ENCODE measurements around the gene A3GALT2.

The A3GALT2 gene

DNA sequence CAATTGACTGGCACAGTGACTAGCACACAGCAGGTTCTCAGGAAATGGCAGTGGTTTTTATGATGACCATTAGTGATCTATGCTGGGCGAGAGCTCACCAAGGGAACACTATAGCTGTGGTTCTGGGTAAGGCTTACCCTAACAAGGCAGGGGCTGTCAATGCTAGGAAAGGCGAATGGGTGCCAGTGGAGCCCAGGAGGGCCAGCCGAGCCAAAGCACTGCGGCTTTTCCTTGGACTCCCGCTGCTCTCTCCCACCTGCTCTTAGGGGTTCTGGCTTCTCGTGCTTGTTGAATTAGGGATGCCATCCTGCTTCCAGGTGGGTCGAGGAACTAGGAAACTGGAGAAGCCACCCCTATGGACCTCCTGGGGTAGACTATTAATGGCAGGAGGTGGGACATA lies 10.0 kb upstream of the A3GALT2 start:
- no peak for DNase-seq

DNA sequence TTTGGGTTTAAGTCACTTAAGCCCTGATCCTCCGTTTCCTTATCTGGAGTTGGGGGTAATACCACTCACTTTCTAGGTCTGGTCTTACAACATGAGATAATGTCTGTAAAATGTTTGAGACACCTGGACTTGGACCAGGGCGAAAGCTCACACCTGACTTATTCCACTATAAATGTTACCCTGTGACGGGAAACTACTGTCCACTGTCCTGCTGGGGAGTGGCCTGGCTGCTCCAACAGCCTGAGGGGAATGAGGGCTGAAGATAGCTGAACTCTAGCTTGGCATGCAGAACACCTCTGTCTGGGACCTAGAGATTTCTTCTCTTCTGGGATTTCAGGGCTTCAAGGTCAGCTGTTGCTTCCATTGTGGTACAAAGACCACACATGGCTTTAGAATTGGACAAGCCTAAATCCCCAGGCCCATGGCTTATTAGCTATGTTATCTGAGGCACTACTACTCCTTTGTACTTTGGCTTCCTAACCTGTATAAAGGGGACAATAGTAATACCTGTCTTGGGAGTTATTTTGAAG lies 9.5 kb upstream of the A3GALT2 start:
- no peak for DNase-seq

DNA sequence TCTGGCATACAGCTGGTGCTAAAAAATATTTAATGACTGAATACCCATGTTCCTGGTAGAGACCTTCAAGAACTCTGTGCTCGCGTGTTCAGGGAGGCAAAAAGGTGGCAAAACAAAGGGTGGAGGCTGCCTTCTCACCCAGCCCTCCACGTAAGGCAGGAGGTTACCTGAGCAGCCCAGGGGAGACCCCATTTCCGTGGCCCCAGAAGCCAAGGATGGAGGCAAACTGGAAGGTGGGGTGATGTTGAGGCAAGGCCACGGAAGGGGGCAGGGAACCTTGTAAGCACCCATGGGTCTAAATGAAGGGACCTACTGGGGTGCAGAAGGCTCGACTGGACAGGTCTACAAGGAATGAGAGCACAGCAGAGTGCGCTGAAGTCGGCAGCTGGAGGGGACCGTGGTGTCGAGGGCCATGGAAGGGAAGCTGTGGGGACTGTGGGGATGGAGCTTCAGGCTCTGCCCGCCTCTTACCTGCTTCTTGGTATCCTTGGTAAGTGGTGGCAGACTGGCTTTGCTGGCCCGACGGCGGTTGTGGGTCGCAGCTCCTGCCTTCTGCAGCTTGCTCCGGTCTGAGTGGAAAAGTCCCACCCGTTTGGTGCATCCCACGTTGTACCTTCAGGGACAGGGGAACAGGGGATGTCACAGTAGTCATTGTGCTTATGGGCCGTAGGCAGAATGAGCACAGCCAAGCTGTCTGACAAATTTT lies 8.9 kb upstream of the A3GALT2 start:
- DNase-seq, result no peak

DNA sequence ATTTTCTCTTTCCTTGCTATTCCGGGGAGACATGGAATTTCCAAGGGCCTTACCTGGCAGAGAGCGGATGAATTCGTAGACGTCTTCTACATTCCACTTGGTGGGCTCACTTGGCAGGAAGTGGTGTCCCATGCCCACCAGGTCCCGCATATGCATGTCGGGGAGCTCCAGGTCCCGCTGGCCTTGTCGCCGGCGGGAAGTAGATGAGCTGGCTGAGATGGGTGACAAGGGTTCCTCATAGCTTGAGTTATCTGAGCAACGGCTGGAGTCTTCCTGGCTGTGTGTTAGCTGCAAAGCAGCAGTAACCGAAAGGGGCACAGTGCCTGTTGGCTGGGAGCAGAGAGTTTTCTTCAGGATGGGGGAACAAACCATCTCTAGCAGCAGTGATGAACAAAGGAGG lies 7.9 kb upstream of the A3GALT2 start:
- DNase-seq, result no peak

DNA sequence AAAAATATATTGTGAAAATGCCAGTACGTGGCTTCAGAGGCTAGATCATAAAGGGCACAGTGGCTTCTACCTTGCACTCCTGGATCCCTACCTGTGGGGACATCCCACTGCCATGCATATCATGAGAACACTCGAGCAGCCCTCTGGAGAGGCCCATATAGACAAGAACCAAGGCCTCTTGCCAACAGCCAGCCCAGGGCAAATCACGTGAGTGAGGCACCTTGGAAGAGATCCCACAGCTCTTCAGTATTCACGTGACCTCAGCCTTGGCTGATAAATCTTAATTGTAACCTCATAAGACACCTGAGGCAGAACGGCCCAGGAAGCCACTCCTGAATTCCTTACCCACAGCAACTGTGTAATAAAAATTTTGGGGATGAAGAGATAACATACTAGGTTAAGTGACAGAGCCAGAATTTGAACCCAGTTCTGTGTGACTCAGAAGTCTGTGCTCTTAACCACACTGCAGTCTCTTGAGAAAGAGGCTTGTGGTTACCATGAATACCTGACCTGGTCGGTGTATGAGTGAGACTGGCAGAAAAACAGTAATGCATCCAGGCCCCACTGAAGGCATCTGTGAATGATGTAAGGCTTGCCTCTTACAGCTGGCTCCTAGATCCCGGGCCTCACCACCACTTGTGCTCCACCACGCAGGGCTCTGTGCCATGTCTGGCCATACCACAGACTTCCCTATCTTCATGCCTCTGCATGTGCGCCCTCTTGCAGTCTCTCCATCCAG lies 6.9 kb upstream of the A3GALT2 start:
- peak; percentile 44 for DNase-seq

DNA sequence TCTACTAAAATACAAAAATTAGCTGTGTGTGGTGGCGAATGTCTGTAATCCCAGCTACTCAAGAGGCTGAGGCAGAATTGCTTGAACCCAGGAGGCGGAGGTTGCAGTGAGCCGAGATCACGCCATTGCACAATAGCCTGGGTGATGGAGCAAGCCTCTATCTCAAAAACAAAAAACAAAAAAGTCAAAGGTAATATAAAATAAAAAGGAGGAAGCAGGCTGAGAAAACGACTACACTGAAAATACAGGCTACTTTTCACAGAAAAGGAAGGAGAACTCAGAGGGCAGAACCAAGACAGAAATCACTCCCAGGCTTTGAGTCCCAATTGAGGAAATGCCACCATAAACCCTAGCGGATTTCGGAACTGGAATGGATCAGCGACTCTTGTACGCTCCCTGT lies 5.9 kb upstream of the A3GALT2 start:
- no peak for DNase-seq

DNA sequence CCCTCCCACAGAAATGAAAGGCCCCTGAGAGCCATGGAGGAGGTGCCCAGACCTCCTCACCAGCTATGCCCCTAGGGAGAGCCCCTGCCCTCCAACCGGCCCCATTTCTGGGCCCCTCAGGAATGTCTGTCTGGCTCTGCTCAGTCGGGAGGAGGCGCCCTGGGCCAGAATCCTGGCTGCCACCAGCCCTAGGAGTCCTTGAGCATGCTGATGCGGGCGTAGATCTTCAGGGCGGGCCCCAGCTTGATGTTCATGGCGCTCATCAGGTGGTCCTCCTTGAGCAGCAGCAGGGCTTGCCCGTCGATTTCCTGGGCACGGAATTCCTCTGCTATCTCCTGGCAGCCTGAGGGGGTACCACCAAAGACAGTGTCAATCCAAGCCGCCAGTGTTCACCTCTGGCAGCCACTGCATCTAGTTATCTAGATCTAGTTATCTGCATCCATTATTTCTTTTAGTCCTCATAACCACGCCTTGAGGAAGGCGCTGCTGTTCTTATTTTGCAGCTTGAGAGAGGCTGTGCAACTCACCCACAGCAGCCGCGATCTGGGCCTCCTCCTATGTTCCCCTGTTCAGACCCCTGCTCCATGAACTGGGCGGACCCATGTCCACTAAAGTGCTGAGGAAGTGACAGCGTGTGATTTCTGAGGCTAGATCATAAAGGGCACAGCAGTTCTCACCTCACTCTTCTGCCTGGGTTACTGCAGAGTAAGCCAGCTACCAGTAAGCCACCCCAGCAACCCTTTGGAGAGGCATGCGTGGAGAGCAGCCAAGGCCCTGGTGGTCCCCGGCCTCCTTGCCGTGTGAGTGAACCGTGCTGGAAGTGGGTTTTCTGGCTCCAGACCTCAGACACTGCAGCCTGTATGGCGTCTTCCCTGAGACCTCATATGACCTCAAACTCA lies 4.0 kb upstream of the A3GALT2 start:
- no peak for DNase-seq

DNA sequence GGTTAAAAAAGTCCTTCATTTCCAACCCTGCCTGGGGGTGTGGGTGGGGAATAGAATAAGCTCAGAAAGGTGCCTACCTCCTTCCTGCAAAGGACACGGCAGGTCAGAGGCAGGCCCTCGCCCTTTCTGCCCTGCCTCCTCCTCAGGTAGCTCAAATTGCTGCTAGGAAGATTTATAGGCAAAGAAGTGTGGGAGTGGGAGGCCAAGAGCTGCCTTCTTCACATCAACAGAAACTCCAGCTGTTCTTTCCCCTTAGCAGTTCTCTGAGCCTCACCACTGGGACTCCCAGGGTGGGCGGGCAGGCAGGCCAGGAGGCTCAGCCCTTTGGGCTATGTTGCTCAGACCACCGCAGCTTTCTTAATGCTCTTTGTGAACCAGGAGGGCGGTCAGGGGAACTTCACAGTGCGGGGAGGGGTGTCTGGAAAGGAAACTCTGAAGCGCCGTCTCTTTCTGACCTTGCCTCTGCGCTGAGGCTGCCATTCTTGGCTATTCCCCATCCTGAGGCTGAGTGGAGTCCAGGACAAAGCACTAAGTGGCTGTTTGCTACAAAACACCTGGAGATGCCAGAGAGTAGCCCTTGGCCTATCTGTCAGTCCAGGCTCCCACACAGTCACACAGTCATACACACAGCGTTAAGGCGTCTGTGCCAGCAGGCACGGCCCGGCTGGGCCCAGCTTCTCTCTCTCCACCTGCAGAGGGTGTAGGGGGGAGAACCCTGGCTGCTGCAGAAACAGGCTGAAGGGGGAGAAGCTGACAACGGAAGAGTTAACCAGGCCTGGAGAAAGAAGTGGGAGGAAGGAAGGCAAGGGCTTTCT lies 3.0 kb upstream of the A3GALT2 start:
- DNase-seq, result no peak

DNA sequence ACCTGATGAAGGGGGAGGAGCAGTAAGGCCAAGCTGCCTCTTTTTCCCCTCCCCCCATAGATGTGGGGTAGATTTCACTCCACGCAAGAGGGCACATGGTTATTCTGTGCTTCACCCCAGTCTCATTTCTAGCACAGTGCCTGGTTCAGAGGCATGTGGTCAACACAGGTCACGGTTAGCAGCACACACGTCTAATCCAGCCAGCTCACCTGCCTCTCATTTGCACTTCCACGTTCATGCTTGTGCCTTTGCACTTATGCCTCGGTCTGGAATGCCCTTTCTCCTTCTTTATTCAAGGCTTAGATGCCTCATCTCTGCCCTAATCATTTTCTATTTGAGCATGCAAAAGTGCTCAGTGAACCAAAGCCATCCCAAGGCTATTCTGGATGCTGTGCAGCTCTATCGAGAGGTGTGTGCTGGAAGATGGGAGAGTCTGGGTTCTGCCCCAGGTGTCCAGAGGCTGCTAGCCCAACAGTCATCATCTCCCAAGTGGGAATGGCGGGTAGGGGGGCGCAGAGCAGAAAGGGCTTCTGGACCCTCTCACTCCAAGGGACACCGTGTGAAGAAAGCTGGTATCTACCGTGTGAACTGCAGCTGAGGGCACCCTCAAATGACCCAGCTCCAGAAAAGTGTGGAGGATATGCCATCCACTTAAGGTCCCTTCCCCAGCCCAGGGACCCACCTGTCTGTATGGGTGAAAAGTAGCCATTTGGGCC lies 2.1 kb upstream of the A3GALT2 start:
- DNase-seq, result no peak

DNA sequence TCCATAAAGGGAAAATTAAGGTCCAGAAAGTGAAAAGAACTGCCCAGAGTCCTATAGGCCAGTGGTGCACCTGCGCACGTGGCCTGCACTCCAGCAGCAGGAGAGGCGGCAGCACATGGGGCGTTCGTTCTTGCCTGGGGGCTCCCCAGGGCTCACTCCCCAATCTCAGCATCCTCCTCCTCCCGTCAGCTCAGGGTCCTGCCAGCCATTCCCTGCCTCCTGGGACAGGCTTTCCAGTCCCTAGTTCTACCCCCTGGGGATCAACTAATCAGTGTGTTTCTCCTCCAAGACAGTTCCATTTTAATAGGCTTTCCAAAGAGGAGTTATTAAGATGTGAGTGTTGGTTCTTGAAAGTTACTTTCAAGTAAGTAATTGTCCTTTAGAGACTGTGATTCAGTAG lies 1.2 kb upstream of the A3GALT2 start:
- DNase-seq, result no peak

DNA sequence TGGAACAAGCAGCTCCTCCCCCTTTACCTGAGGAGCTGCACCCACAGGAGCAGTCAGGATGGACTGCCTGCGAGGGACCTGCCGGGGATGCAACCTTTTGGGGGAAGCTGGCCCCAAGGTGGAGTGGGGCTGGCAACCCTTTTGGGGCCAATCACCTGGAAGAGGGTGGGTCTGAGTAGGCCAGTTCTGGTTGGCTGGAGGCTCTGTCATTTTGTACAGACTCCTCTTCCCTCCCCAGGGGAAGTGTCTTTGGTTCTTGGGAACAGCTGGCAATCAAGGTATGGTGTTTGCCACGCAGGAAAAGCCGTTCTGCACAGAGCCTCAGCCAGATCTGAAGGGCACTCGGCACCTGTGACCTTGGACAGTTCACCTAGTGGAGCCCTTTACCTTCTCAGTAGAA lies 280 bp upstream of the A3GALT2 start:
- DNase-seq, result no peak

DNA sequence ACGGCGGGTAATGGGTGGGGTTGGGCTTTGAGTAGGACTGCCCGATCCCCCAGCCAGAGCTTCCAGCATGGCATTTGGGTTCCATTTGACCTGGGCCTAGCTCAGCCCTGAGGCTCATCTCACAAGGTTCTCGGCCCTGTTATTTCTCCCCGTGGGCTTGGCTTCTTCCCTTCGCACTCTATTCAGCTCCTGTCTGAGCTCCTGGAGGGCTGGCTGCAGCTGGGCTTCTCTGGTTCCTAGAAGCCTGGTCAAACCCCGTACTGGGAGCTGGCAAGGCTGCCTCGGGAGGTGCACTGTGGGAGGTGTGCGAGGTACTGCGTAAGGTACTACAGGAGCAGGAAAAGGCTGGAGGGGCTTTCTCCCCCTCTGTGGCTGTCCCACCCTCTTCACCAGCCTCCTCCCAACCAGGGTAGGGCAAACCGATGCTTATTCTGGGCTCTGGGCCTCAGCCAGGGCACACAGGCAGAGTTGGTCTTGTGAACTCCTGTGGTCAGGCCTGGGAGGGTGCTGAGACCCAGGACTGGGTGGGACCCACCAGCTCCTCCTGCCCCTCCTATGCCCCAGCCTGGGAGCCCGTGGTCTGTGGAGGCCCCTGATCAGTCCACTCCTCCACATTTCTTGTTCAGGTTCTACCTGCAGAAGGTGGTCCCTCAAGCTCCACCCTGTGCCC lies 814 bp downstream of the A3GALT2 start:
- no peak for DNase-seq

DNA sequence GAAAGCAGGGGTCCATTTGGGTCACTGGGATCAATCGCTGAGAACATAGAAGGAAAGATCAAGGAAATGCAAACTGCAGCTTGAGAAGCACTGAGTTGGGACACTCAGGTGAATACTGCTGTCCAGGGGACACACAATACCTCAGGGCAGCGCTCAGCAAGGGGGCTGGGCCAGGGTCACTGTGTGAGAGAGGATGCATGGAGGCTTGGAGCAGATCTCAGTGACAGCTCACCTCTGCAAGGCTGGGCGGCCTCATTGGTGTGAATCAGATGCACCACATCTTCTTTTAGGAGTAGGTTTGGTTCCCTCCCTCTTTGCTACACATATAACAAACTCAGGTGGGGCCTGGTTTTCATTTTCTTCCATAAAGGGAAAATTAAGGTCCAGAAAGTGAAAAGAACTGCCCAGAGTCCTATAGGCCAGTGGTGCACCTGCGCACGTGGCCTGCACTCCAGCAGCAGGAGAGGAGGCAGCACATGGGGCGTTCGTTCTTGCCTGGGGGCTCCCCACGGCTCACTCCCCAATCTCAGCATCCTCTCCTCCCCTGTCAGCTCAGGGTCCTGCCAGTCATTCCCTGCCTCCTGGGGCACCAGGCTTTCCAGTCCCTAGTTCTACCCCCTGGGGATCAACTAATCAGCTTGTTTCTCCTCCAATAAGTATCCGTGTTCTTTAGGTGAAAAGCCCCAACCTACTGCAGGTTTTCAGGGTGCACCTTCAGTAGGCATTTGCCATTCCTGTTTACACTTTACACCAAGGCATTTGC lies 1.5 kb downstream of the A3GALT2 start:
- no peak for DNase-seq

DNA sequence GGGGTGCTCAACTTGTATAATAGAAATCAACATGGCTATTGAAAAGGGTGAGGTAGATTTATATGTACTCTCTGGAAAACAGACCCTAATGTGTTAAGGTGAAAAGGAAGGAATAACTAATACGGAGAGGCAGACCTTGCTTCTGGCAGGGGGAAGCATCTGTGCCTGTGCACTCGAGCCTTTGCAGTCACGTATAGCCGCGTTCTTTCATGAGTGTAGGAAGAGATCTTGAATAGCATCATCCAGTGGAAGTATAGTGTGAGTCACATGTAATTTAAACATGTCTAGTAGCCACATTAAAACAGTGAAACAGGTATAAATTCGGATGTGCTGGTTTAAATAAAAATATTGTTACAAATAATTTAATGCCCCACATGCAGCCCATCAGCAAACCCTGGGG lies 3.0 kb downstream of the A3GALT2 start:
- no peak for DNase-seq

DNA sequence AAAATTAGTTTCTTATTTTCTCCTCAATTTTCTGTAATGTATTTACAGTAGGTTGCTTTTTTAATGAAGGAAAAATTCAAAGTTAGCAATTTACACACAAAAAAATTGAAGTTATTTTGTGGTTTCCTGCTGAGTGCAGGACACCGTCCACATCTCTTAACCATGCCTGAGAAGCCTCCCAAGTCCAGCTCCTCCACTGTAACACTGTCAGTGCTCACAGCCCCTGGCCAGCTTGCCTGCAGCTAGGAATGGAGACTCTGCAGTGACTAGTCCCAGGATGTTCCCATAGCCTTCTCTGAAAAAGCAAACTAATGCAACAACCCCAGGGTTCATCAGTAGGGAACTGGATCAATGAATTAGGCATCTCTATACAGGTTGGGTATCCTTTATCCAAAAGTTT lies 3.5 kb downstream of the A3GALT2 start:
- no peak for DNase-seq

DNA sequence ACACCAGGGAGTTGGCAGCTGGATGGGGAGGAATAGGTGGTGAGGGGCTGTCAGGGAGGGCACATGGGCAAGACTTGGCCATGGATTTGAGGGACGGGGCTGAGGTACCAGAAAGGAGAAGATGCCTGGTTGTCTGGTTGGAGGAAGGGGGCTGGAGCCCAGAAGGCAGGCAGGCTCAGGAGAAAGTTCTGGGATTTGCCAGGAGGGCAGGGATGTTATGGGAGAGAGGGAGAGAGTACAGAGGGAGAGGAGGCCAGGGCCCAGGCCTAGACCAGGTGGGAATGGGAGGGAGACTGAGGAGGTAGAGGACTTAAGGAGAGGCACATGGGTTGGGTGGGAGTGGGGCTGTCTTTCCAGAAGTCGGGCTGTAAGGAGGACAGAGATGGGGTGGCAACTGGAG lies 4.3 kb downstream of the A3GALT2 start:
- DNase-seq, result no peak

DNA sequence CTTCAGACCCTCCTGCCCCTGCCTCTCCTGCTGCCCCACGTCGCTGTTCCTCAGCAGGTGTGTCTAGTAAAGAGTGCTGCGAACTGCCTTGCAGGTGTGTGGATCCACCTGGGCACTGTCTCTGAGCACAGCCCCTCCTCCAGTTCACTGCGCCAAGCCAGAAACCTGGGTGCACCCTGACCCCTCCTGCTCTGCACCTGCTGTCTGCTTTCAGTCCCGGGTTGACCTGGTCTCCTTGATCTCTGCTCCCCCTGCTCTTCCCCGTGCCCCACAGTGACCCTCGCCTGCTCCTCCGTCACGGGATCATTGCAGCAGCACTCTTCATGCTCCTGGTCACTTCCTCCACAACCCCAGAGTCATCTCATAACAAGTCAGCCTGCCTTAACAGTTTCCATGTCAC lies 6.5 kb downstream of the A3GALT2 start:
- no peak for DNase-seq

DNA sequence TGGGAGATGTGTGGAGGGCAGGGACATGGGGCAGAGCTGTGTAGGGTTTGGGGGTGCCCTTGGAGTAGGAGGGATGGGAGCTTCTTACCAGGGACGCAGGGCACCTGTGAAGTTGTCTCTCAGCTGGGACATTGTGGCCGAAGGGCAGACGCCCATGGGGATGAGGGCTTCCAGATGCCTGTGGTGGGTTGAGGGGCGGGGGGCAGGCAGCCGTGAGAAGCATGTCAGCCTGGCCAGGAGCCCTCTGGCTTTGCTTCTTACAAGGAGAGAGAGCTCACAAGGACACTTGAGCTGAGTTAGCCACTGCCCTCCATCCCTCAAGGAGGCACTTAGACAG lies 8.5 kb downstream of the A3GALT2 start:
- DNase-seq, result no peak

DNA sequence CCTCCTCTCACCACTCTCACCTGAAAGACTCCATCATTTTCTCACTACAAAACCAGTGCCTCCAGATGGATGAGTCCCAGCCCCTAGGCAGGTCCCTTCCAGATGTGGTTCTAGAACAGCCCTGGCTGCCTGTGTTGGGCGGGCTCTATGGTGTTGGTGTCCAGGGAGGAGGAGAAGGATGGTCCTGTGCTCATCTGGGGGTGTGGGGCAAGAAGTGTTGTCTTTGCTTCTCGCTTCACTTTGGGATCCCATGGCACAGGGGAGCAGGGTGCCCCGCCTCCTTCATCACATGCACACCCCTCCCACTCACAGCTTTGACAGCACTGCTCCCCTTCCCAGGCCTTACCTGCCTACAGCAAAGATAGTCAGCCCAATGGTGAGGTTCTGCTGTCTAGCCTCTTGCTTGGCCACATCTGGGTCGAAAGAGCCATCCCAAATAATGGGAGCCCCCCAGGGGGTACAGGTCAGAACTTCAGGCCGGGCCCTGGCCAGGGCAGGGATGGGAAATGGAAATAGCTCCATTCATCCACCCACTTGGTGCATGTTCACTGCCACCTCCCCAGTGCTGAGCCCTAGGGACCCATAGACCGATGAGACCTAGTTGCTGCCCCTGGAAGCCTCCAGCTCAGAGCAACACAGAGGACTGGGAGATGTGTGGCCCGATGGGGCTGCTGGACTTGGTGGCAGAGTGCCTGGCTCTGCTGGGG lies 9.0 kb downstream of the A3GALT2 start:
- DNase-seq, result no peak

DNA sequence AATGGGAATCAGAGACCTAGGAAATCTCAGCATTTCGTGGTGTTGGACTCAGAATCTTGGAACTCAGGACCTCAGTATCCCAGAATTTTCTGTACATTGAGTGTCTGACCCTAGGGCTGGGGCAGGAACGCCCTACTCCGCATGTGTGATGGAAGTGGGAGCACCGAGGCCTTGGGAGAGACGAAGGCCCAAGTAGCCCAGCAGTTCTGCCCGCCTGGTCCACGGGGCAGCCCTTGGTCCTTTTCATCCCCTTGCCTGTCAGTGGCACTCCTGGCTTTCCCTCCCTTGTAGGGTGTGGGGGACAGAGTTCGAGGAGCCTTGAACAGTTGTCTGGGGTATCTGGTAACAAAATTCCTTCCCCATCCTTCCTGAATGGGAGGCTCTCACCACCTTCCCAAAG lies 10.2 kb downstream of the A3GALT2 start:
- DNase-seq, result no peak
